ENCODE results near the gene APBB1.
A peak's percentile ranks its signal among the peaks of the same experiment; 100 is the strongest.

APBB1 gene

DNA sequence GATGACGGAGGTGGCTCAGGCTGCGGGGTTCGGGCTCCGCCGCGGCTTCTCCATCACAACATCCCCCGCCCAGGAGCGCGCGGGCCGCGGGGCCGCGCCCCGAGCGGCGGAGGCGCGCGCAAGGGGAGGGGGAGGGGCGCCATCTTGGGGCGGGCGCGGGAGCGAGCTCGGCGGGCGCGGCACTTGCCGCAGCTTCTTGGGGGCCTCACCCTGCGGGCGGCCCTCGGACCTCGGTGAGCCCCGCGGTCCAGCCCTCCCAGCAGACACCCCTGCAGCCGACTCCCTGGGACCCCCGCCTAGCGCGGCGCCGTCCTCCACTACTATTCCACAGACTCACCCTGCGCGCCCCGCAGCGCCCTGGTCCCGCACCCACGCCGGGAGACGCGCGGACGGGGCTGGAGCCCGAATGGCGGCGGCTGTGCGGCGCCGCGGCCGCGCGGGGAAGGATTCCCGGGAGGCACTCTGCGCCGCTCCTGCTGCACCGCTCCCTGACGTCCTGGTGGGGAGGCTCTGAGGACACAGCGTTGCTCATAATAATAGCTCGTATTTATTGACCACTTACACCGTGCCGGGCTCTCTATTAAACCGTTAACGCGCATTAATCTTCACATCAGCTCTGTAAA, at the start of gene APBB1:
TSS of gene APBB1 (minus strand) at position 86 of the 623 bp plus-strand sequence. CDS start 7,747 bp downstream, outside the sequence.
- H3K4me3 ChIP-seq (ENCODE audit: low read depth, low read length) = peak within 1 kb of the TSS; percentile 83
- peak; percentile 61 for DNase-seq (ENCODE audit: low read depth)
- TF ChIP-seq, protein P1, sequence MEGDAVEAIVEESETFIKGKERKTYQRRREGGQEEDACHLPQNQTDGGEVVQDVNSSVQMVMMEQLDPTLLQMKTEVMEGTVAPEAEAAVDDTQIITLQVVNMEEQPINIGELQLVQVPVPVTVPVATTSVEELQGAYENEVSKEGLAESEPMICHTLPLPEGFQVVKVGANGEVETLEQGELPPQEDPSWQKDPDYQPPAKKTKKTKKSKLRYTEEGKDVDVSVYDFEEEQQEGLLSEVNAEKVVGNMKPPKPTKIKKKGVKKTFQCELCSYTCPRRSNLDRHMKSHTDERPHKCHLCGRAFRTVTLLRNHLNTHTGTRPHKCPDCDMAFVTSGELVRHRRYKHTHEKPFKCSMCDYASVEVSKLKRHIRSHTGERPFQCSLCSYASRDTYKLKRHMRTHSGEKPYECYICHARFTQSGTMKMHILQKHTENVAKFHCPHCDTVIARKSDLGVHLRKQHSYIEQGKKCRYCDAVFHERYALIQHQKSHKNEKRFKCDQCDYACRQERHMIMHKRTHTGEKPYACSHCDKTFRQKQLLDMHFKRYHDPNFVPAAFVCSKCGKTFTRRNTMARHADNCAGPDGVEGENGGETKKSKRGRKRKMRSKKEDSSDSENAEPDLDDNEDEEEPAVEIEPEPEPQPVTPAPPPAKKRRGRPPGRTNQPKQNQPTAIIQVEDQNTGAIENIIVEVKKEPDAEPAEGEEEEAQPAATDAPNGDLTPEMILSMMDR (conservative IDR thresholded peaks at IDR 0.05; ENCODE audit: low read depth, low read length) = peak; percentile 24

DNA sequence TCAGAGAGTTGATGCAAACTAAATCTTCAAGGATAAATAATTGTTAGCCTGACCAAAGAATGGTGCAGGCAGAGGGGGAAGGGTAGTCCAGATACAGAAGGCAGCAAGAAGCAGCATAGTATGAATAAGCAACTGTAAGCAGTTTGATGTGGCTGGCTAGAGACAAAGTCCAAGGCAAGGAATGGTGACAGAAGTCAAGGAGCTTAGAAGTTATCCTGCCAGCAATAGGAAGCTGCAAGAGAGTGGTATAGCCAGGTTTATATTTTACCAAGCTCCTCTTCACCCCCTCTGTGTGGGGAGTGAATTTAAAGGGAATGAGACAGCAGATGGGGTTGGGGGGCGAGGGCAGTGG, 40.2 kb upstream of the APBB1 start:
- no peak overlapping the region for H3K4me3 ChIP-seq (ENCODE audit: low read depth, low read length)
- no peak for DNase-seq (ENCODE audit: low read depth)
- TF ChIP-seq, protein P1 (conservative IDR thresholded peaks at IDR 0.05; ENCODE audit: low read depth, low read length) = no peak

DNA sequence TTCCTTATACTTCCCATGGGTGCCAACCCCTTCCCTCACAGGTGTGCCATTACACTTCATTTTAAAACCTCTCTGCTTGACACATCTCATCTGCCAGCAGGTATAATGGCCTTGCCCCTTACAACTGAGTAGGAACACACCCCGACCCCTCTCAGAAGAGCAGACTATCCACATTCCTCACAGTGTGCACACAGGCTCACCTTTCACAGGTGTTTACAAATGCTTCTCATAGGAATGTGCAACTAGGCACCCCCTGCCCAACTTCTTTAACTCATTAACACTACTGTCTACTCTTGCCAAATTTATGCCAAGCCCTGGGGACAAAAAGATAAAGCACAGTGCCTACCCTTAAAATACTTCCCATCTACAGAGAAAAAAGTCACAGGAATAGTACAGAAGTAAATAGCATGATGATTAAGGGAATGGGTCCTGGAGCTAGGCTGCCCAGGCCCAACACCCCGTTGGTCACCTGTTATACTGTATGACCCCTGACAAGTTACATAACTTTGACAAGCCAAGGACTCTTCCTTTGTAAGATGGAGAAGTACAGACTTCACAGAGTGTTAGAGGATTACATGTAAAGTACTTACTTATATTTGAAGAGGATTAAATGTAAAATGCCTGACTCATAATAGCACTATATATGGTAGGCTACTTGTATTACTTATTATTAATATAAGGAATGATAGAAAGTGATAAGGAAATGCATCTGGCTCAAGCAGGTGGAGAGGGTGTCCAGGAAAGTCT, 39.6 kb upstream of the APBB1 start:
- TF ChIP-seq, protein P1 (conservative IDR thresholded peaks at IDR 0.05; ENCODE audit: low read depth, low read length) = no peak
- no peak for DNase-seq (ENCODE audit: low read depth)
- no peak overlapping the region for H3K4me3 ChIP-seq (ENCODE audit: low read depth, low read length)

DNA sequence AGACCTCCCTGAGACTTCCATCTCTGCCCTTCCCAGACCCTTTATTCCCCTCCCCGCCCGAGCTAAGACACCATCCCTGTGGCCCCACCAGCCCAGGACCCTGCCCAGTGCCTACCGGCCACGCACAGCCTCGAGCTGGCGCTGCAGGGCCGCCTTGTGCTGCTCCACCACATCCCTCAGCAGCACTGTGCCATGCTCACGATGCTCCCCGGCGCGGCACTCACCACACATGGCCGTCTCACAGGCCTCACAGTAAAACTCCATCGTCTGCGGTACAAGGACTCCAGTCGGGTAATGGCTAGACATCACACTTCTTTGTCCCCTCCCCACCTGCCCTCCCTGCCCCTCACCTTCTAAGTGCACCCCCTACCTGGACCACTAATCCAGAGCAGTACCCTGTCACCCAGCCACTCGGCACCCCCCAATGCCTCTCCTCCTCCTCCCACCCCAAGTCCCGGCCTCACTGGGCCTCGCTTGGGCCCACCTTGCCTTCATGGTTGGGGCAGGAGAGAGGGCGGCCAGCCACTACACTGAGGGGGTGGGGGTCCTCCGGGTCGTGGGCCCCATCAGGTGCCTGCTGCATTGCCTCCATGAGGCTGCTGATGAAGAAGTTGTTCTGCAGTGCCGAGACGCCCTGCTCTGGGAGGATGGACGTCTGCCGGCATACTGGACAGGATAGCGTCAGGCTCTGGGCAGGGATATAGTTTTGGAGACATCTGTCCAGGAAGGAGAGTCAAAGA, 38.9 kb upstream of the APBB1 start:
- TF ChIP-seq, protein P1 (conservative IDR thresholded peaks at IDR 0.05; ENCODE audit: low read depth, low read length) = no peak
- no peak overlapping the region for H3K4me3 ChIP-seq (ENCODE audit: low read depth, low read length)
- DNase-seq (ENCODE audit: low read depth) = no peak

DNA sequence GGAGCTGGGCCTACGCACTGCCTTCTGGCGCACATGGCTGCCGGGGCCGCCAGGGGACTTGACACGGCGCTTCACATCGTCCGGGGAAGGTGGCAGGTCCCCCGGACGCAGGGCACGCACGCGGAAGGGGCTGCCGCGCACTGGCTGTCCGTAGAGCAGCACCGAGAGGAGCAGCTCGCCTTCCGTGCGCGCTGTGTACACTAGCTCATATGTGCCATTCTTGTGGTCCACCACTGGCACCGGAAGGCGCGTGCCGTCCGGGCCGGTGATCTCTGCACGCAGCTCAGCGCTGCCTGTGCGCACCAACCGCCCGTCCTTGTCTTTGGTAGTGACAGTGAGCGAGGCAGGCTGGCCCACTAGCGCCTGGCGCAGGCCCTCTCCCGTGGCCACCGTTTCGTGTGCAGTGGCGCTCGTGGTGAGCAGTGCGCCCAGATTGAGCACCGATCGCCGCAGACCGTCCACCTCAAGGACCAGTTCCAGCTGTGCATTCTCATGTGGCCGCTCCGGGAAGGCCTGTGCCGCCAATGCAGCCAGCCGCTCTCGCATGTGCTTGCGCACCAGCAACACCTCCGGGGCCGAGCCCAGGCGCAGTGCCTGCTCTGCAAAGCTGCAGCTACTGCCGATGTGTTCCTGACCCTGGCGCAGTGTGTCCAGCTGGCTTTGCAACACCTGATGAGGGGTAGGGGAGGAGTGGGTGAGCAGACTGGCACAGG, 37.6 kb upstream of the APBB1 start:
- TF ChIP-seq, protein P1 (conservative IDR thresholded peaks at IDR 0.05; ENCODE audit: low read depth, low read length) = no peak
- H3K4me3 ChIP-seq (ENCODE audit: low read depth, low read length) = no peak overlapping the region
- no peak for DNase-seq (ENCODE audit: low read depth)

DNA sequence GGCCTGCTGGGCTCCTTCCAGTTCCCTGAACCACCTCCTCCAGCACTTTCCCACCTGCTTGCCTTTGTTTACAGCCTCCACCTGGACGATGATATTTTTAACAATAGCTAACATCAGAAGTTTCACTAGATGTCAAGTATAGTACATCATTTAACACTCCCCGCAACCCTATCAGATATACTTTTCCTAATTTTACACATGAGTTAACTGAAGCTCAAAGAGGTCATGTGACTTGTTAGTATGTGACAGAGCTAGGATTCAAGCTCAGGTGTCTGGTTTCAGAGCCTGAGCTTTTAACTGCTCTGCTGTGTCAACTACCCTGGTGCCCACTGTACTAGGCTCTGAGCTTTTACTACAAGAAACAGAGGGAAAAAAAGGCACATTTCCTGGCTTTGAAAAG, 36.2 kb upstream of the APBB1 start:
- H3K4me3 ChIP-seq (ENCODE audit: low read depth, low read length) = no peak overlapping the region
- TF ChIP-seq, protein P1 (conservative IDR thresholded peaks at IDR 0.05; ENCODE audit: low read depth, low read length) = no peak
- DNase-seq (ENCODE audit: low read depth) = no peak

Data from choroid plexus epithelial cell (primary cell).